MV-4-11 (cell line): ENCODE results near the gene OSGEPL1.
"Not testable (repeated sequence)": the region's sequence is repeated elsewhere in the genome, so short reads cannot be mapped to it uniquely, and the experiment has no call there.

Experiments used
- DNase-seq: peaks from one replicate; lab custom pipeline; 2025; lab: John Stamatoyannopoulos, UW

The OSGEPL1 gene

GRCh38 chr2:189762551-189763298 is at the start of gene OSGEPL1:
TSS of gene OSGEPL1 (minus strand) at chr2:189762792. CDS start at chr2:189761640, 1,152 bp downstream.
- peak; percentile 89 for DNase-seq

- DNase-seq, result no peak
These were observed 40.8 kb upstream of the OSGEPL1 start for GRCh38 chr2:189803431-189803830.

GRCh38 chr2:189802396-189802912 is 39.9 kb upstream of the OSGEPL1 start:
- DNase-seq, result no peak

- DNase-seq, result peak; percentile 7
These were observed 36.9 kb upstream of the OSGEPL1 start for GRCh38 chr2:189799531-189799930.

- no peak for DNase-seq
These were observed 36.4 kb upstream of the OSGEPL1 start for GRCh38 chr2:189799030-189799331.

- DNase-seq, result peak; percentile 72
These were observed 35.9 kb upstream of the OSGEPL1 start for GRCh38 chr2:189798312-189799029.

- DNase-seq, result no peak
These were observed 35.3 kb upstream of the OSGEPL1 start for GRCh38 chr2:189797902-189798301.

GRCh38 chr2:189794310-189794709 is 31.7 kb upstream of the OSGEPL1 start:
- no peak for DNase-seq

GRCh38 chr2:189791338-189792042 is 28.9 kb upstream of the OSGEPL1 start:
- DNase-seq, result no peak

- peak; percentile 91 for DNase-seq
These were observed 21.6 kb upstream of the OSGEPL1 start, which contains the start of the genes ORMDL1 and PMS1 for GRCh38 chr2:189783927-189784867. TSS of gene ORMDL1 (minus strand) at chr2:189784339. CDS start at chr2:189782595, 1,744 bp downstream. TSS of gene PMS1 (plus strand) at chr2:189784450. CDS start at chr2:189791810, 7,360 bp downstream.

- peak; percentile 39 for DNase-seq
These were observed 20.9 kb upstream of the OSGEPL1 start for GRCh38 chr2:189783451-189783926.

GRCh38 chr2:189782221-189782671 is 19.7 kb upstream of the OSGEPL1 start:
- peak; percentile 89 for DNase-seq

GRCh38 chr2:189772212-189772611 is 9.6 kb upstream of the OSGEPL1 start:
- no peak for DNase-seq

GRCh38 chr2:189770590-189771322 is 8.2 kb upstream of the OSGEPL1 start:
- DNase-seq, result no peak

GRCh38 chr2:189763908-189764661 is 1.5 kb upstream of the OSGEPL1 start:
- peak; percentile 40 for DNase-seq

- DNase-seq, result no peak
These were observed 402 bp downstream of the OSGEPL1 start for GRCh38 chr2:189762229-189762550.

GRCh38 chr2:189760154-189760553 is 2.4 kb downstream of the OSGEPL1 start:
- DNase-seq, result not testable (repeated sequence)

- no peak for DNase-seq
These were observed 6.2 kb downstream of the OSGEPL1 start for GRCh38 chr2:189756311-189756952.

GRCh38 chr2:189751080-189751658 is 11.4 kb downstream of the OSGEPL1 start:
- peak; percentile 35 for DNase-seq
